Kidney epithelial cell (primary cell): Measurements from ENCODE around the gene LMO3. TPM values are rescaled to one million over a fixed set of nuclear protein-coding genes. Genes with fewer than 3 reads are reported as not detected.

Source experiments
- DNase-seq: peaks from one replicate; pipeline ENCODE4 v3.0.0-alpha.2; 2010; ENCODE audit warnings: low read depth
- H3K27me3 ChIP-seq: 2 replicates; pipeline ENCODE4 v1.6.0; 2011; ENCODE audit warnings: low read length; ENCODE audit not compliant: control insufficient read depth, insufficient read depth
- H3K36me3 ChIP-seq: 2 replicates; pipeline ENCODE4 v1.5.1; 2011; ENCODE audit warnings: low read length; ENCODE audit not compliant: control insufficient read depth, insufficient read depth
- H3K4me3 ChIP-seq: 2 replicates; pipeline ENCODE4 v1.5.1; 2011; ENCODE audit warnings: low read depth, mild to moderate bottlenecking, control low read depth, low read length
- total RNA-seq: library from RNA; depleted of rRNA; stranded (reverse); fragments of >200 nt; gene quantifications from 2 replicates; pipeline ENCODE4 v1.2.3, GENCODE V29; 2015
- TF ChIP-seq, protein P1 (sequence below): IDR thresholded peaks from 2 replicates; pipeline ENCODE4 v1.5.1; 2011; ENCODE audit warnings: mild to moderate bottlenecking, moderate library complexity, low read length, control low read depth, inconsistent platforms; ENCODE audit not compliant: insufficient read depth, poor library complexity, severe bottlenecking

LMO3 gene
- total RNA-seq, 1 donor from 2014 or later = not detected

DNA sequence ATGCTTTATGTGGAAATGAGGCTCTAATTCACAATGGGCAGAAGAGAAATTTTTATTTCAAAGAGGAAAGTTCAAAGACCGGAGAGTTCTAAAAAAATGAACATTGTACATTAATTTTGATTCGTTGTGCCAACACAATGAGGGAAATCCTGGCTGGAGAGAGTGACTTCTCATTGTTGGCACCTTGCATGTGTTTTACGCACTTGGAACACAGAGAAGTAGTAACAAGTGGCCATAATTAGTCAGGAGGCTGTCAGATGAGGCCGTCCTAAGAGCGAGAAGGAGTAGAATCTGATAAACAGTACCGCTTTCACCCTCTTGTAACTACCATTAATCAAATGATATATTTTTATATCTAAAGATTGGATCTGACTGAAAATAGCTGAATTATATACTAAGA is 6.9 kb downstream of the LMO3 start:
- Histone ChIP-seq H3K27me3 (peaks cover 7% of the 10 kb centered on the region), H3K4me3 (no peak overlapping the region), H3K36me3 (no peaks in the 10 kb centered on the region)
- no peak for DNase-seq
- TF ChIP-seq, protein P1, sequence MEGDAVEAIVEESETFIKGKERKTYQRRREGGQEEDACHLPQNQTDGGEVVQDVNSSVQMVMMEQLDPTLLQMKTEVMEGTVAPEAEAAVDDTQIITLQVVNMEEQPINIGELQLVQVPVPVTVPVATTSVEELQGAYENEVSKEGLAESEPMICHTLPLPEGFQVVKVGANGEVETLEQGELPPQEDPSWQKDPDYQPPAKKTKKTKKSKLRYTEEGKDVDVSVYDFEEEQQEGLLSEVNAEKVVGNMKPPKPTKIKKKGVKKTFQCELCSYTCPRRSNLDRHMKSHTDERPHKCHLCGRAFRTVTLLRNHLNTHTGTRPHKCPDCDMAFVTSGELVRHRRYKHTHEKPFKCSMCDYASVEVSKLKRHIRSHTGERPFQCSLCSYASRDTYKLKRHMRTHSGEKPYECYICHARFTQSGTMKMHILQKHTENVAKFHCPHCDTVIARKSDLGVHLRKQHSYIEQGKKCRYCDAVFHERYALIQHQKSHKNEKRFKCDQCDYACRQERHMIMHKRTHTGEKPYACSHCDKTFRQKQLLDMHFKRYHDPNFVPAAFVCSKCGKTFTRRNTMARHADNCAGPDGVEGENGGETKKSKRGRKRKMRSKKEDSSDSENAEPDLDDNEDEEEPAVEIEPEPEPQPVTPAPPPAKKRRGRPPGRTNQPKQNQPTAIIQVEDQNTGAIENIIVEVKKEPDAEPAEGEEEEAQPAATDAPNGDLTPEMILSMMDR = no peak

DNA sequence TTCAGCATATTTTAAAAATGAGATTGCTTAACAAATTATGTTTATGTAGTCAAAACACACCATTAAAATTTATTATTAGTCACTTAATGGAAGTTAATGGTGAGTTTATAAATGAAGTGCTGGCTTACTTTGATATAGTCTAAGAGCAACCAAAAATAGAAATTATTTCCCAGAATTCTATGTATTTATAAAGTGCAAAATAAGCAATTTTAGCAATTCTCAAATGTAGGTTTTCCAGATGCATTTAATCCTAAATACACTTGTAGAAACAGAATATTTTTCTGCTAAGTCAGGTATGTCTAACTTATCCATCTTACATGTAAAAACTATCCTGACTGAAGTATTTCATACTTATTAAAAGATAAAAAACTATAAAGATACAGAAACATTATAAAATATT is 11.2 kb downstream of the LMO3 start:
- TF ChIP-seq, protein P1 = no peak
- H3K27me3 ChIP-seq = no peaks in the 10 kb centered on the region
- no peaks in the 10 kb centered on the region for H3K36me3 ChIP-seq
- H3K4me3 ChIP-seq = no peak overlapping the region
- DNase-seq = no peak

DNA sequence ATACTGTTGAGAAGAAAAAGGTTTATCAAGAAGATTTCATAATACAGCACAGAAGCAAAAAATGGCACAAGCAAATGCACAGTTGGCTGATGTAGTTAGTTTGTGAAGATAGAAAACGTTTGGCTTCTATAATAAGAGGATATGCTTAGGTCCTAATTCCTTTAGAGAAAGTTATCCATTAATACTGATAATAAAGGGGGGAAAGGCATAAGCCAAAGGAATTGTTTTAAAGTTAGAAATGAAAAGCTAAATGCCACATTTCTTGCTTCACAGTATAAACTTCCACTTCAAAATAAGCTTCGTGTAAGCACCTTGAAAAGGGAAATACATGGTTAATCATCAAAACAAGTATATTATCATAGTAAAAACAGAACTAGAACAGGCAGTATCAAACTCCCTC is 12.4 kb downstream of the LMO3 start:
- no peak for DNase-seq
- Histone ChIP-seq H3K36me3 (no peaks in the 10 kb centered on the region), H3K27me3 (no peaks in the 10 kb centered on the region), H3K4me3 (no peak overlapping the region)
- TF ChIP-seq, protein P1 = no peak

DNA sequence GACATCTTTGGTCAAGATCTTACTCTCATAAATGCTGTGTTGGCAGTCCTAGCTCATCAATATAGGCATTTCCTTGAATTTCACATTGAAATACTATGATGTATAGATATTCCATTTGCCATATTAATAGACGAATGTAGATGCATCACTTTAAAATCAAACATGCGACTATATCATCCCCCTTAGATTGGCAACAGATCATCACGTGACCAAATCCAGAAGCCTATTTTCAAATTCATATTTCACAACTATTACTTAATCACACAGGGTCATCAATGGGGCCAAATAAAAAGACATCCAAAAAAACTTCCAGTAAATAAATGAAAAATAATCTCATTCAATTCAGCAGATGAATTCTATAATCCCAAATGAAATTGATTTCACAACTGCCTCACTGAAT is 15.3 kb downstream of the LMO3 start:
- TF ChIP-seq, protein P1 = no peak
- no peaks in the 10 kb centered on the region for H3K27me3 ChIP-seq

DNA sequence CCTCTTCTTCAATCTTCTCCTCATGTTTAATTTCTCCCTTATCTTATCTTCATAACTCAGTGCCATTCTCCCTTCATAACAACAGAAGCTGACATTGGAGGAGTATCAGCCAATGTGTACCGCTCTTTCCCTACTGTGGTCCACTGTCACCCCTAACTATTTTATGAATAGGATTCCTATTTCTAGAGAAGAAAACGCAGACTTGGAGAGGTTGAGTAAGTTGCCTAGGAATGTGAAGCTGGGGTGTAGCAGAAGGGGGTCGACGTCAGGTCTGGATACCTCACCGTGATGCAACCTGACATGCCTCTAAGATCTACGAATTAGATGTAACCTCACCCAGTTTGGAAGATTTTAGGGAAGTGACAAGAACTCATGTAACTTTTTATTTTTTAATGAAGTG is 17.1 kb downstream of the LMO3 start:
- Histone ChIP-seq H3K27me3 (no peaks in the 10 kb centered on the region), H3K4me3 (no peak overlapping the region), H3K36me3 (no peaks in the 10 kb centered on the region)
- TF ChIP-seq, protein P1 = no peak
- no peak for DNase-seq

More for the DNA sequence above, 15.3 kb downstream of the LMO3 start:
- H3K36me3 ChIP-seq = no peaks in the 10 kb centered on the region
- no peak for DNase-seq
- no peak overlapping the region for H3K4me3 ChIP-seq

DNA sequence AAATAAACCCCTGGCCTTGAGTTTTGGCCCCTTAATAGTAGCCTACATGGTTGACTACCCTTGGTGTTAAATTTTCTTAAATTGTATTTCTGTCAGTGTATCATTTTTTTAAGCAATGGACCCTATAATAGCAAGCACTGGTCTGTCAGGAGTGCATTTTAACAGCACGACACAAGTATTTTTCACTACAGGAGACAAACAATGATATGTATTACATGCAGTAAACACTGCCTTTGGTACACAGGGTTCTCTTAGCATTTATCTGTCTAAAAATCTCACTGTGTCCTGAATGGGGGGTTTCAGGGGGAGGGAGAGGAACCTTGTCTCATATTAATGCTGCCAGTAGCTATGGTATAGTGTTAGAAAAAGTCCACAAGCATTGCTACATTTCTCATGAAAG is 18.4 kb downstream of the LMO3 start:
- Histone ChIP-seq H3K36me3 (no peaks in the 10 kb centered on the region), H3K4me3 (no peak overlapping the region), H3K27me3 (no peaks in the 10 kb centered on the region)
- no peak for DNase-seq
- TF ChIP-seq, protein P1 = no peak
